ENCODE results near the gene SEC31A.

GRCh38 chr4:82780170-82780751, 110.7 kb downstream of the SEC31A start:
- no peak for TF ChIP-seq POLR2A (IDR thresholded peaks at IDR 0.05)
- no peak for TF ChIP-seq CTCF (IDR thresholded peaks at IDR 0.05 in 4 of 5, conservative IDR thresholded peaks at IDR 0.05 in 1 of 5)
